ENCODE measurements around the gene CMTM2. TPM values are rescaled to one million over a fixed set of nuclear protein-coding genes. Genes with fewer than 3 reads are reported as not detected.

Gene CMTM2
- total RNA-seq, 1 donor from 2014 or later: not detected

GRCh38 chr16:66614161-66614802 lies 35.0 kb downstream of the CMTM2 start:
- no peak overlapping the region for H3K4me3 ChIP-seq (ENCODE audit: insufficient read depth, low read depth, low read length)
- peaks cover 11% of the 10 kb centered on the region for H3K79me2 ChIP-seq (ENCODE audit: insufficient read depth, low read length)
- no peak overlapping the region for H3K4me2 ChIP-seq (ENCODE audit: low read length)
- no peaks in the 10 kb centered on the region for H3K9me3 Mint-ChIP-seq (ENCODE audit: unreplicated experiment)
- H3K27ac ChIP-seq (ENCODE audit: low read depth, low read length): no peak overlapping the region
- no peak overlapping the region for H3K9ac ChIP-seq (ENCODE audit: low read length)
- no peak for DNase-seq (ENCODE audit: low read depth)
- no peaks in the 10 kb centered on the region for H3K27me3 ChIP-seq (ENCODE audit: insufficient read depth, low read length)
- H3K9me3 ChIP-seq (ENCODE audit: insufficient read depth, low read depth, low read length): no peaks in the 10 kb centered on the region
- H3K4me1 ChIP-seq (ENCODE audit: insufficient read depth, low read length): peaks cover 32% of the 10 kb centered on the region
- H4K20me1 ChIP-seq (ENCODE audit: insufficient read depth, low read length): peaks cover 32% of the 10 kb centered on the region
- H3K36me3 Mint-ChIP-seq (ENCODE audit: low read depth, unreplicated experiment): peaks cover 27% of the 10 kb centered on the region
- H2AFZ ChIP-seq (ENCODE audit: low read depth, low read length): no peak overlapping the region
- no peaks in the 10 kb centered on the region for H3K27me3 Mint-ChIP-seq (ENCODE audit: low read depth, unreplicated experiment)
- no peak for TF ChIP-seq CTCF (IDR thresholded peaks at IDR 0.05; ENCODE audit: insufficient read depth, low read depth, low read length)
- no peak for TF ChIP-seq EZH2 (IDR thresholded peaks at IDR 0.05; ENCODE audit: insufficient read depth, low read length)
- H3K4me1 Mint-ChIP-seq (ENCODE audit: low read depth, unreplicated experiment): peaks cover 34% of the 10 kb centered on the region
- H3K27ac Mint-ChIP-seq (ENCODE audit: unreplicated experiment): no peak overlapping the region
- H3K36me3 ChIP-seq (ENCODE audit: insufficient read depth, low read length): peaks cover 24% of the 10 kb centered on the region
- H3K4me3 Mint-ChIP-seq (ENCODE audit: unreplicated experiment): no peak overlapping the region
- no peak for FAIRE-seq

- TF ChIP-seq EZH2 (IDR thresholded peaks at IDR 0.05; ENCODE audit: insufficient read depth, low read length): no peak
- H3K4me2 ChIP-seq (ENCODE audit: low read length): peak overlapping the region; percentile 62
These were observed 36.9 kb downstream of the CMTM2 start for GRCh38 chr16:66616169-66616568.

GRCh38 chr16:66616592-66616991 lies 37.3 kb downstream of the CMTM2 start:
- FAIRE-seq (no peak), DNase-seq (ENCODE audit: low read depth) (peak; percentile 49)
- no peak for TF ChIP-seq EZH2 (IDR thresholded peaks at IDR 0.05; ENCODE audit: insufficient read depth, low read length)
- no peak for TF ChIP-seq CTCF (IDR thresholded peaks at IDR 0.05; ENCODE audit: insufficient read depth, low read depth, low read length)
- H4K20me1 ChIP-seq (ENCODE audit: insufficient read depth, low read length): peaks cover 12% of the 10 kb centered on the region
- H3K9me3 Mint-ChIP-seq (ENCODE audit: unreplicated experiment): no peaks in the 10 kb centered on the region
- no peaks in the 10 kb centered on the region for H3K27me3 ChIP-seq (ENCODE audit: insufficient read depth, low read length)
- no peak overlapping the region for H3K4me3 ChIP-seq (ENCODE audit: insufficient read depth, low read depth, low read length)
- peaks cover 44% of the 10 kb centered on the region for H3K4me1 Mint-ChIP-seq (ENCODE audit: low read depth, unreplicated experiment)
- no peaks in the 10 kb centered on the region for H3K79me2 ChIP-seq (ENCODE audit: insufficient read depth, low read length)
- peaks cover 9% of the 10 kb centered on the region for H3K36me3 ChIP-seq (ENCODE audit: insufficient read depth, low read length)
- no peak overlapping the region for H3K27ac ChIP-seq (ENCODE audit: low read depth, low read length)
- H3K9me3 ChIP-seq (ENCODE audit: insufficient read depth, low read depth, low read length): no peaks in the 10 kb centered on the region
- H3K4me3 Mint-ChIP-seq (ENCODE audit: unreplicated experiment): no peak overlapping the region
- peak overlapping the region; percentile 62 for H3K4me2 ChIP-seq (ENCODE audit: low read length)
- H3K4me1 ChIP-seq (ENCODE audit: insufficient read depth, low read length): peaks cover 44% of the 10 kb centered on the region
- H3K27ac Mint-ChIP-seq (ENCODE audit: unreplicated experiment): no peak overlapping the region
- peaks cover 22% of the 10 kb centered on the region for H3K36me3 Mint-ChIP-seq (ENCODE audit: low read depth, unreplicated experiment)
- no peaks in the 10 kb centered on the region for H3K27me3 Mint-ChIP-seq (ENCODE audit: low read depth, unreplicated experiment)
- no peak overlapping the region for H2AFZ ChIP-seq (ENCODE audit: low read depth, low read length)
- peak overlapping the region; percentile 31 for H3K9ac ChIP-seq (ENCODE audit: low read length)

More at GRCh38 chr16:66616169-66616568, 36.9 kb downstream of the CMTM2 start:
- H3K27ac ChIP-seq (ENCODE audit: low read depth, low read length): no peak overlapping the region
- no peaks in the 10 kb centered on the region for H3K27me3 Mint-ChIP-seq (ENCODE audit: low read depth, unreplicated experiment)
- FAIRE-seq (no peak), DNase-seq (ENCODE audit: low read depth) (no peak)
- no peak overlapping the region for H3K4me3 Mint-ChIP-seq (ENCODE audit: unreplicated experiment)
- H3K9me3 Mint-ChIP-seq (ENCODE audit: unreplicated experiment): no peaks in the 10 kb centered on the region
- peaks cover 9% of the 10 kb centered on the region for H3K36me3 ChIP-seq (ENCODE audit: insufficient read depth, low read length)
- H3K27me3 ChIP-seq (ENCODE audit: insufficient read depth, low read length): no peaks in the 10 kb centered on the region
- H4K20me1 ChIP-seq (ENCODE audit: insufficient read depth, low read length): peaks cover 16% of the 10 kb centered on the region
- H2AFZ ChIP-seq (ENCODE audit: low read depth, low read length): no peak overlapping the region
- H3K79me2 ChIP-seq (ENCODE audit: insufficient read depth, low read length): no peaks in the 10 kb centered on the region
- H3K27ac Mint-ChIP-seq (ENCODE audit: unreplicated experiment): no peak overlapping the region
- peaks cover 44% of the 10 kb centered on the region for H3K4me1 ChIP-seq (ENCODE audit: insufficient read depth, low read length)
- peaks cover 19% of the 10 kb centered on the region for H3K36me3 Mint-ChIP-seq (ENCODE audit: low read depth, unreplicated experiment)
- H3K4me1 Mint-ChIP-seq (ENCODE audit: low read depth, unreplicated experiment): peaks cover 44% of the 10 kb centered on the region
- no peak overlapping the region for H3K4me3 ChIP-seq (ENCODE audit: insufficient read depth, low read depth, low read length)
- H3K9ac ChIP-seq (ENCODE audit: low read length): peak overlapping the region; percentile 31
- no peaks in the 10 kb centered on the region for H3K9me3 ChIP-seq (ENCODE audit: insufficient read depth, low read depth, low read length)
